Glutamatergic neuron (in vitro differentiated cells): Measurements from ENCODE around the gene PI16. TPM values are rescaled to one million over a fixed set of nuclear protein-coding genes. Genes with fewer than 3 reads are reported as not detected.

Source experiments
- DNase-seq: peaks from one replicate; pipeline ENCODE4 v3.0.0; 2022
- H3K27ac Mint-ChIP-seq: one replicate; pipeline ENCODE4 v1.8.0; 2020; ENCODE audit warnings: mild to moderate bottlenecking, mixed read lengths, inconsistent platforms; ENCODE audit not compliant: unreplicated experiment
- H3K27me3 Mint-ChIP-seq: one replicate; pipeline ENCODE4 v1.8.0; 2020; ENCODE audit warnings: mild to moderate bottlenecking, moderate library complexity, mixed read lengths, inconsistent platforms; ENCODE audit not compliant: unreplicated experiment
- H3K36me3 Mint-ChIP-seq: one replicate; pipeline ENCODE4 v1.8.0; 2020; ENCODE audit warnings: mild to moderate bottlenecking, mixed read lengths, inconsistent platforms; ENCODE audit not compliant: unreplicated experiment
- H3K4me1 Mint-ChIP-seq: one replicate; pipeline ENCODE4 v1.8.0; 2020; ENCODE audit warnings: mild to moderate bottlenecking, low read depth, mixed read lengths, inconsistent platforms; ENCODE audit not compliant: unreplicated experiment
- H3K4me3 Mint-ChIP-seq: one replicate; pipeline ENCODE4 v1.8.0; 2020; ENCODE audit warnings: mild to moderate bottlenecking, mixed read lengths, inconsistent platforms; ENCODE audit not compliant: unreplicated experiment
- H3K9me3 Mint-ChIP-seq: one replicate; pipeline ENCODE4 v1.8.0; 2020; ENCODE audit warnings: mild to moderate bottlenecking, moderate library complexity, mixed read lengths, inconsistent platforms; ENCODE audit not compliant: unreplicated experiment
- CTCF ChIP-seq: fragments of 200-600 bp; sonication (generic); IDR thresholded peaks from one replicate; pipeline ENCODE4 v1.5.0; 2021; ENCODE audit not compliant: partially characterized antibody, unreplicated experiment
- total RNA-seq: library from RNA; stranded (reverse); fragmentation: NEBNext Ultra II Directional; extraction: Animal tissue kit (Norgen Biotek cat#: 25700); gene quantifications from one replicate; pipeline ENCODE4 v1.2.1, GENCODE V29; 2021; ENCODE audit not compliant: unreplicated experiment

The PI16 gene
- total RNA-seq, 1 donor from 2014 or later: not detected

- Mint-ChIP-seq H3K36me3 (no peaks in the 10 kb centered on the region), H3K27ac (no peak overlapping the region), H3K4me1 (no peaks in the 10 kb centered on the region), H3K27me3 (peaks cover 1% of the 10 kb centered on the region), H3K4me3 (no peak overlapping the region), H3K9me3 (peaks cover 2% of the 10 kb centered on the region)
- no peak for TF ChIP-seq CTCF
- DNase-seq: no peak
Observed at GRCh38 chr6:36955136-36955535, 598 bp downstream of the PI16 start.

- peaks cover 1% of the 10 kb centered on the region for H3K27me3 Mint-ChIP-seq
- H3K36me3 Mint-ChIP-seq: no peaks in the 10 kb centered on the region
- TF ChIP-seq CTCF: no peak
- peaks cover 2% of the 10 kb centered on the region for H3K9me3 Mint-ChIP-seq
- no peak for DNase-seq
- no peak overlapping the region for H3K4me3 Mint-ChIP-seq
- H3K4me1 Mint-ChIP-seq: no peaks in the 10 kb centered on the region
- no peak overlapping the region for H3K27ac Mint-ChIP-seq
Observed at GRCh38 chr6:36955671-36956445, 1.3 kb downstream of the PI16 start.

- peaks cover 1% of the 10 kb centered on the region for H3K27me3 Mint-ChIP-seq
- peaks cover 6% of the 10 kb centered on the region for H3K9me3 Mint-ChIP-seq
- H3K36me3 Mint-ChIP-seq: no peaks in the 10 kb centered on the region
- TF ChIP-seq CTCF: no peak
- DNase-seq: no peak
- H3K4me1 Mint-ChIP-seq: no peaks in the 10 kb centered on the region
- H3K27ac Mint-ChIP-seq: no peak overlapping the region
- no peak overlapping the region for H3K4me3 Mint-ChIP-seq
Observed at GRCh38 chr6:36956446-36956820, 1.9 kb downstream of the PI16 start.

GRCh38 chr6:36957773-36958271 lies 3.3 kb downstream of the PI16 start:
- H3K4me3 Mint-ChIP-seq: no peak overlapping the region
- no peaks in the 10 kb centered on the region for H3K4me1 Mint-ChIP-seq
- peaks cover 6% of the 10 kb centered on the region for H3K9me3 Mint-ChIP-seq
- no peak for TF ChIP-seq CTCF
- peaks cover 3% of the 10 kb centered on the region for H3K27me3 Mint-ChIP-seq
- no peak overlapping the region for H3K27ac Mint-ChIP-seq
- no peak for DNase-seq
- H3K36me3 Mint-ChIP-seq: no peaks in the 10 kb centered on the region

GRCh38 chr6:36958775-36959554 lies 4.4 kb downstream of the PI16 start:
- TF ChIP-seq CTCF: no peak
- no peak for DNase-seq
- Mint-ChIP-seq H3K4me1 (no peaks in the 10 kb centered on the region), H3K4me3 (no peak overlapping the region), H3K27me3 (peaks cover 3% of the 10 kb centered on the region), H3K9me3 (peaks cover 5% of the 10 kb centered on the region), H3K27ac (no peak overlapping the region), H3K36me3 (no peaks in the 10 kb centered on the region)
